NB4 (cell line): ENCODE measurements around the gene CDC42BPG.

ENCODE experiments used
- DNase-seq: peaks from one replicate; pipeline ENCODE4 v3.0.0; 2010; ENCODE audit warnings: low read depth
- H3K4me3 ChIP-seq: one replicate; pipeline ENCODE4 v1.5.1; 2011; ENCODE audit warnings: mild to moderate bottlenecking, low read depth, low read length, moderate library complexity
- CTCF ChIP-seq: IDR thresholded peaks from one replicate; pipeline ENCODE4 v1.5.1; 2012; ENCODE audit warnings: low read depth, low read length
- MAX ChIP-seq: IDR thresholded peaks from 2 replicates; pipeline ENCODE4 v1.6.1; 2011; ENCODE audit warnings: low read depth, low read length
- MYC ChIP-seq: IDR thresholded peaks from 2 replicates; pipeline ENCODE4 v1.6.1; 2011; ENCODE audit warnings: low read depth, low read length
- POLR2A ChIP-seq: IDR thresholded peaks from 2 replicates; pipeline ENCODE4 v1.6.1; 2011; ENCODE audit warnings: mild to moderate bottlenecking; ENCODE audit not compliant: insufficient read length; ENCODE audit errors: extremely low read depth

CDC42BPG gene

GRCh38 chr11:64856382-64857227 is 12.2 kb upstream of the CDC42BPG start:
- DNase-seq, result peak; percentile 99
- TF ChIP-seq CTCF, result peak; percentile 41
- no peak for TF ChIP-seq POLR2A
- peak; percentile 96 for TF ChIP-seq MYC
- peak; percentile 92 for TF ChIP-seq MAX
- H3K4me3 ChIP-seq, result no peak overlapping the region

- DNase-seq, result no peak
- TF ChIP-seq CTCF (no peak), POLR2A (no peak), MAX (no peak), MYC (no peak)
- H3K4me3 ChIP-seq, result no peak overlapping the region
Measured at GRCh38 chr11:64855596-64856304, 11.3 kb upstream of the CDC42BPG start.

DNA sequence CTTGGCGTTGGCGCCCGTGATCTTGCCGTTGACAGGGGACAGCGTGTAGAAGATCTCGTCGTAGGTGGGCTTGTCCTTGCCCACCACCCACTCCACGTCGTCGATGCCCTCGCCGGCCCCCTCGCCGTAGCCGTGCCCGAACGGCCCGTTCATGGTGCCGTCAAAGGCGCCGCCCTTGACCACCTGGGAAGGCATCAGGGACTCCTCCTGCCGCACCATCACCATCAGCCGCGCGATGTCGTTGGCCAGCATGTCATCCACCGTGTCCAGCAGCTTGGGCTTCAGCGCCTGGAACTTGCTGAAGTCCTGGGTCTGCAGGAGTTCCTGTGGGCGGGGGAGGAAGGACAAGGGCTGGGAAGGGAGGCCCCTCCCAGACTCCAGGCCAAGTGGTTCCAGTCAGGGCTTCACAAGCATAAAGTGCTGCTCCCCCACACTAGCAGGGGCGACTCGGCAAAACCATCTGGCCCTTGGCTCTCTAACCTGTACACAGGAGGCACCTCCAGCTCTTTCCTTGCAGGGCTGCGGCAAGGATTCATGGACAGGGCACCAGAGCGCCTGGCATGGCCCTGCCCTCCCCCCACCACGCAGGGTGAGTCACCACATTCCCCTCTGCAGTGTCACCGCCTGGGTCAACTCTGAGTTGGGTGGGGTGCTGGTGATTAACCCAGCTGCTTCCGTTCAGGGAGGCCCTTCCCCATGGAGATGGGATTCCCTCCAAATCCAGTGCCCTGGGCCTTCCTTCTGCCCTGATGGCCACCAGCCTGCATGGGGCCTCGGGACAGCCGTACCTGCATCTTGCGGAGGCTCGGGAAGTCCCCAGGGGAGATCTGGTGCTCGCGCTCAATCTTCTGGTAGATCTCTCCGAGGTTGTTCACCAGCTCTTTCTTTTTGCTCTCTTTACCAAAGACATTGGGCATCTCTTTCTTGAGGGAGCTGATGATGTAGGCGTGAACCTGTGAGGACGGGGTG is 10.4 kb upstream of the CDC42BPG start:
- H3K4me3 ChIP-seq, result no peak overlapping the region
- peak; percentile 75 for DNase-seq

GRCh38 chr11:64854157-64854533 is 9.7 kb upstream of the CDC42BPG start:
- no peak overlapping the region for H3K4me3 ChIP-seq
- DNase-seq, result no peak

More for the DNA sequence above, 10.4 kb upstream of the CDC42BPG start:
- TF ChIP-seq MYC (peak; percentile 31; the same call in 1 of the 2 replicates), MAX (0 out of 2 replicates have a peak, but pooled peaks have one; percentile 22), POLR2A (no peak)

DNA sequence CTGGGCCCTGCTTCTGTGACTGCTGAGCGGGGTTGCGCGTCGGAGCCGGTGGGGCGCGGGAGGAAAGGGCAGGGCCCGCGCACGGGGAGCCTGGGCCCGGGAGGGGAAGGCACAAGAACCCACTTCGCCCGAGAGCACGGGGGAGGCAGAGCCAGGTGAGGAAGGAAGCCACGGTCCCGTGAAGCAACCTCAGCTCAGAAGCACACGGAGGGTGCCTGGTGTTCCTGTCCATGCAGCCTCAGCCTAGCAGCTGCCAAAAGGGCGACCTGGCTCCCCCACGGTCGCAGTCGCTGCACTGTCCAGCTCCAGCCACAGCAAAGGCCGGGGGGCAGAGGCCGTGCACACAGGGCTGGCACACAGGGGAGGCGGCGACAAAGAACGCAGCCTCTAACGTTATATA is 9.3 kb upstream of the CDC42BPG start:
- no peak overlapping the region for H3K4me3 ChIP-seq
- TF ChIP-seq MAX, result no peak
- no peak for TF ChIP-seq CTCF
- TF ChIP-seq POLR2A, result no peak
- no peak for TF ChIP-seq MYC
- DNase-seq, result no peak

More at GRCh38 chr11:64854157-64854533, 9.7 kb upstream of the CDC42BPG start:
- TF ChIP-seq MAX (no peak), CTCF (no peak), MYC (no peak), POLR2A (no peak)
